Neural progenitor cell (in vitro differentiated cells): Measurements from ENCODE around the gene CARD16.

ENCODE experiments used
- CTCF ChIP-seq: fragments of 200-600 bp; sonication (generic); IDR thresholded peaks from 2 replicates; pipeline ENCODE4 v1.5.1; 2017; ENCODE audit warnings: antibody characterized with exemption, mild to moderate bottlenecking
- EZH2 ChIP-seq: fragments of 200-600 bp; sonication (generic); IDR thresholded peaks from 2 replicates; pipeline ENCODE4 v1.6.1; 2017; ENCODE audit warnings: antibody characterized with exemption, mild to moderate bottlenecking, moderate library complexity

GRCh38 chr11:104991994-104992393, 53.1 kb downstream of the CARD16 start:
- TF ChIP-seq CTCF, result no peak
- TF ChIP-seq EZH2, result no peak
